Neural cell (in vitro differentiated cells): ENCODE results near the gene PIGO. TPM values are rescaled to one million over a fixed set of nuclear protein-coding genes. Genes with fewer than 3 reads are reported as not detected.

Experiments used
- H2AFZ ChIP-seq: fragments of 200-600, 300-800 bp; sonication (generic), shearing (Covaris generic); 2 replicates; pipeline ENCODE4 v1.6.0; 2014; ENCODE audit warnings: low read depth, mild to moderate bottlenecking, antibody characterized with exemption, low read length, moderate library complexity
- H3F3A ChIP-seq: fragments of 200-600 bp; shearing (Covaris generic); 2 replicates; pipeline ENCODE4 v1.6.1; 2016; ENCODE audit warnings: mild to moderate bottlenecking, moderate library complexity, mixed read lengths, antibody characterized with exemption, low read length; ENCODE audit not compliant: insufficient read depth, poor library complexity, severe bottlenecking
- H3K27ac ChIP-seq: fragments of 200-600, 300-800 bp; sonication (generic), shearing (Covaris generic); 2 replicates; pipeline ENCODE4 v1.5.1; 2014; ENCODE audit warnings: mild to moderate bottlenecking, low read length, moderate library complexity
- H3K27me3 ChIP-seq: fragments of 300-800, 200-600 bp; sonication (generic), shearing (Covaris generic); 2 replicates; pipeline ENCODE4 v1.6.0; 2014; ENCODE audit warnings: mild to moderate bottlenecking, low read depth, low read length, moderate library complexity; ENCODE audit not compliant: insufficient read depth
- H3K36me3 ChIP-seq: fragments of 300-800, 200-600 bp; sonication (generic), shearing (Covaris generic); 2 replicates; pipeline ENCODE4 v1.5.1; 2014; ENCODE audit warnings: mild to moderate bottlenecking, antibody characterized with exemption, low read length, moderate library complexity; ENCODE audit not compliant: insufficient read depth
- H3K4me2 ChIP-seq: fragments of 300-800, 200-600 bp; sonication (generic), shearing (Covaris generic); 2 replicates; pipeline ENCODE4 v1.6.0; 2014; ENCODE audit warnings: mild to moderate bottlenecking, low read length
- H3K4me3 ChIP-seq: fragments of 300-800, 200-600 bp; sonication (generic), shearing (Covaris generic); 2 replicates; pipeline ENCODE4 v1.5.1; 2014; ENCODE audit warnings: mild to moderate bottlenecking, low read length, moderate library complexity
- H3K79me2 ChIP-seq: fragments of 200-600 bp; shearing (Covaris generic); replicated peaks from 2 replicates; pipeline ENCODE4 v1.6.0; 2014; ENCODE audit warnings: mild to moderate bottlenecking, low read length, moderate library complexity; ENCODE audit not compliant: insufficient read depth
- H3K9ac ChIP-seq: fragments of 300-800, 200-600 bp; sonication (generic), shearing (Covaris generic); 2 replicates; pipeline ENCODE4 v1.6.1; 2016; ENCODE audit warnings: mild to moderate bottlenecking, low read length, mixed read lengths
- H3K9me2 ChIP-seq: fragments of 200-600 bp; shearing (Covaris generic); 2 replicates; pipeline ENCODE4 v1.6.1; 2016; ENCODE audit warnings: mild to moderate bottlenecking, low read length, mixed read lengths; ENCODE audit not compliant: insufficient read depth
- H3K9me3 ChIP-seq: fragments of 200-600, 300-800 bp; sonication (generic), shearing (Covaris generic); 2 replicates; pipeline ENCODE4 v1.6.1; 2016; ENCODE audit warnings: mild to moderate bottlenecking, mixed run types, low read length, moderate library complexity, mixed read lengths
- H4K20me1 ChIP-seq: fragments of 200-600 bp; shearing (Covaris generic); 2 replicates; pipeline ENCODE4 v1.6.1; 2016; ENCODE audit warnings: mild to moderate bottlenecking, mixed run types; ENCODE audit not compliant: insufficient read depth
- EZH2 ChIP-seq: fragments of 200-600, 300-800 bp; shearing (Covaris generic), sonication (generic); IDR thresholded peaks from 2 replicates; pipeline ENCODE4 v1.6.1; 2014; ENCODE audit warnings: antibody characterized with exemption, low read length, borderline replicate concordance, mild to moderate bottlenecking; ENCODE audit not compliant: insufficient read depth, poor library complexity, severe bottlenecking
- MXI1 ChIP-seq: fragments of 450-650 bp; conservative IDR thresholded peaks from 2 replicates; pipeline ENCODE4 v1.6.1; 2014; ENCODE audit warnings: antibody characterized with exemption, mild to moderate bottlenecking; ENCODE audit not compliant: poor library complexity, severe bottlenecking
- POLR2AphosphoS5 ChIP-seq: IDR thresholded peaks from 2 replicates; pipeline ENCODE4 v1.6.1; 2012
- RAD21 ChIP-seq: fragments of 450-650 bp; conservative IDR thresholded peaks from 2 replicates; pipeline ENCODE4 v1.6.1; 2014; ENCODE audit warnings: antibody characterized with exemption, mild to moderate bottlenecking, moderate library complexity
- REST ChIP-seq: IDR thresholded peaks from 2 replicates; pipeline ENCODE4 v1.6.1; 2012; ENCODE audit warnings: borderline replicate concordance
- SMC3 ChIP-seq: fragments of 450-650 bp; conservative IDR thresholded peaks from 2 replicates; pipeline ENCODE4 v1.6.1; 2014; ENCODE audit warnings: antibody characterized with exemption, mild to moderate bottlenecking, moderate library complexity; ENCODE audit not compliant: poor library complexity
- polyA plus RNA-seq: library from polyadenylated mRNA; depleted of rRNA; stranded (reverse); fragments of >200 nt; gene quantifications from 2 replicates; pipeline ENCODE4 v1.2.3, GENCODE V29; 2014

Gene PIGO
- polyA plus RNA-seq, 1 donor from 2014 or later = 8.5 TPM

DNA sequence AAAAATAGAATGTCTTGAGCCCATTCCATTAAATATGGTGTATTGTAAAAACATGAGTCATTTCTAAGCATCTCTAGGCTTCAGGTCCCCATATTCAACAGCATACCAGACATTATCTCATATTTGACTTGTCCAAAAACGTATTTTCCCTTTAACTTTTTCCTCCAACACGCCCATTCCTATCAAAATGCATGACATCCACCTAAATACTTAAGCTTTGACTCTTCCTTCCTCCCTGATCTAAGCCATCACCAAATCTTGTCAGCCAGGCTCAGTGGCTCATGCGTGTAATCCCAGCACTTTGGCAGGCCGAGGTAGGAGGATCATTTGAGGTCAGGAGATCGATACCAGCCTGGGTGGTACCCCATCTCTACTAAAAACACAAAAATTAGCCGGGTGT lies 47.9 kb downstream of the PIGO start:
- H3F3A ChIP-seq = no peaks in the 10 kb centered on the region
- TF ChIP-seq REST (no peak), RAD21 (no peak)
- H3K79me2 ChIP-seq = no peaks in the 10 kb centered on the region
- H2AFZ ChIP-seq = no peak overlapping the region
- H3K27ac ChIP-seq = no peak overlapping the region
- H3K36me3 ChIP-seq = no peaks in the 10 kb centered on the region
- no peak overlapping the region for H3K4me2 ChIP-seq
- no peaks in the 10 kb centered on the region for H3K27me3 ChIP-seq
- H3K9me3 ChIP-seq = no peaks in the 10 kb centered on the region
- H4K20me1 ChIP-seq = no peaks in the 10 kb centered on the region
- H3K9ac ChIP-seq = no peak overlapping the region
- H3K9me2 ChIP-seq = no peaks in the 10 kb centered on the region
- no peak overlapping the region for H3K4me3 ChIP-seq

DNA sequence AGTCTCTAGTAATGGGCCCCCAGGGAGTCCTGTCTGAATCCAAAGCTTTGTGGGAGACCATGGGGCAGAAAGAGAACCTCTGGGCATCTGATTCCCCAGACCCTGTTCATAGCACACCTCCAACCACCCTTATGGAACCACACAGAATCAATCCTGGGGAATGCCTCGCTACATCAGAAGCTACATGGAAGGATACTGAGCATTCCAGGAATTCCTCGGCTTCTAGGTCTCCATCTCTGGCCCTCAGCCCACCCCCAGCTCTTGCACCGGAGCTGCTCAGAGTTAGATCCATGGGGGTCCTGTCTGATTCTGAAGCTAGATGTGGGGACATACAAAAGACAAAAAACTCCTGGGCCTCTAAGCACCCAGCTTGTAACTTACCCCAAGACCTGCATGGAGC lies 52.3 kb downstream of the PIGO start:
- Histone ChIP-seq H3K9ac (no peak overlapping the region), H3F3A (no peaks in the 10 kb centered on the region), H3K4me3 (no peak overlapping the region), H3K27me3 (no peaks in the 10 kb centered on the region), H3K27ac (no peak overlapping the region), H2AFZ (no peak overlapping the region), H3K9me2 (no peaks in the 10 kb centered on the region), H3K79me2 (no peaks in the 10 kb centered on the region), H3K36me3 (no peaks in the 10 kb centered on the region), H3K9me3 (no peaks in the 10 kb centered on the region), H4K20me1 (no peaks in the 10 kb centered on the region), H3K4me2 (no peak overlapping the region)
- TF ChIP-seq REST (no peak), MXI1 (no peak), SMC3 (no peak), POLR2AphosphoS5 (no peak), EZH2 (no peak), RAD21 (no peak)
